HEK293 (cell line): ENCODE results near the gene GPATCH11.
A peak's percentile ranks its signal among the peaks of the same experiment; 100 is the strongest.

Experiments used
- BCL6B ChIP-seq: fragments of 450-650 bp; formaldehyde crosslinking; IDR thresholded peaks from 2 replicates; pipeline ENCODE4 v1.5.1; 2017; ENCODE audit warnings: missing biosample characterization, missing genetic modification characterization
- HOXA7 ChIP-seq: sonication (generic); formaldehyde crosslinking; IDR thresholded peaks from 2 replicates; pipeline ENCODE4 v1.8.1; 2022; ENCODE audit warnings: missing genetic modification reagents, borderline replicate concordance
- PRDM2 ChIP-seq: fragments of 450-650 bp; formaldehyde crosslinking; IDR thresholded peaks from 2 replicates; pipeline ENCODE4 v1.5.1; 2016; ENCODE audit warnings: missing biosample characterization, missing genetic modification characterization, borderline replicate concordance
- SCRT2 ChIP-seq: fragments of 450-650 bp; formaldehyde crosslinking; IDR thresholded peaks from 2 replicates; pipeline ENCODE4 v1.5.1; 2016; ENCODE audit warnings: missing biosample characterization, missing genetic modification characterization
- SETDB1 ChIP-seq: IDR thresholded peaks from one replicate; pipeline ENCODE4 v1.6.1; 2017; ENCODE audit warnings: mild to moderate bottlenecking, low read length, moderate library complexity, mixed read lengths; ENCODE audit not compliant: insufficient read length
- TSHZ1 ChIP-seq: fragments of 450-650 bp; formaldehyde crosslinking; IDR thresholded peaks from 2 replicates; pipeline ENCODE4 v1.5.1; 2016; ENCODE audit warnings: missing biosample characterization, missing genetic modification characterization, borderline replicate concordance
- YY2 ChIP-seq: fragments of 450-650 bp; formaldehyde crosslinking; IDR thresholded peaks from 2 replicates; pipeline ENCODE4 v1.5.1; 2016; ENCODE audit warnings: missing biosample characterization, missing genetic modification characterization
- ZBTB48 ChIP-seq: fragments of 450-650 bp; formaldehyde crosslinking; IDR thresholded peaks from 2 replicates; pipeline ENCODE4 v1.5.1; 2016; ENCODE audit warnings: missing biosample characterization, missing genetic modification characterization
- ZBTB8A ChIP-seq: fragments of 450-650 bp; formaldehyde crosslinking; IDR thresholded peaks from 2 replicates; pipeline ENCODE4 v1.5.1; 2016; ENCODE audit warnings: missing biosample characterization, missing genetic modification characterization
- ZFP37 ChIP-seq: fragments of 450-650 bp; formaldehyde crosslinking; IDR thresholded peaks from 2 replicates; pipeline ENCODE4 v1.5.1; 2016; ENCODE audit warnings: missing biosample characterization, missing genetic modification characterization
- ZNF140 ChIP-seq: fragments of 450-650 bp; formaldehyde crosslinking; IDR thresholded peaks from 2 replicates; pipeline ENCODE4 v1.5.1; 2016; ENCODE audit warnings: missing biosample characterization, missing genetic modification characterization
- ZNF155 ChIP-seq: fragments of 450-650 bp; formaldehyde crosslinking; IDR thresholded peaks from 2 replicates; pipeline ENCODE4 v1.5.1; 2016; ENCODE audit warnings: missing biosample characterization, missing genetic modification characterization
- ZNF174 ChIP-seq: fragments of 450-650 bp; formaldehyde crosslinking; IDR thresholded peaks from 2 replicates; pipeline ENCODE4 v1.5.0; 2017; ENCODE audit warnings: missing biosample characterization, mild to moderate bottlenecking, missing genetic modification characterization
- ZNF202 ChIP-seq: fragments of 450-650 bp; formaldehyde crosslinking; IDR thresholded peaks from 2 replicates; pipeline ENCODE4 v1.5.1; 2016; ENCODE audit warnings: missing biosample characterization, missing genetic modification characterization, borderline replicate concordance
- ZNF24 ChIP-seq: fragments of 450-650 bp; formaldehyde crosslinking; IDR thresholded peaks from 2 replicates; pipeline ENCODE4 v1.5.1; 2016; ENCODE audit warnings: missing biosample characterization, missing genetic modification characterization
- ZNF274 ChIP-seq, 2 experiments: fragments of 200-500 bp in 1 of 2; fragments of 450-650 bp in 1 of 2; sonication (Bioruptor generic) in 1 of 2; formaldehyde crosslinking in 1 of 2; IDR thresholded peaks; 2 replicates each; pipeline versions ENCODE4 v1.5.1 to v1.6.1; 2014 to 2016; ENCODE audit warnings: borderline replicate concordance in 1 of 2, inconsistent platforms in 1 of 2, low read length in 1 of 2, missing biosample characterization in 1 of 2, missing genetic modification characterization in 1 of 2
- ZNF621 ChIP-seq: fragments of 450-650 bp; formaldehyde crosslinking; IDR thresholded peaks from 2 replicates; pipeline ENCODE4 v1.5.1; 2017; ENCODE audit warnings: missing biosample characterization, missing genetic modification characterization
- ZNF654 ChIP-seq: fragments of 450-650 bp; formaldehyde crosslinking; IDR thresholded peaks from 2 replicates; pipeline ENCODE4 v1.5.1; 2016; ENCODE audit warnings: low read depth, missing biosample characterization, missing genetic modification characterization
- ZNF830 ChIP-seq: fragments of 450-650 bp; IDR thresholded peaks from 2 replicates; pipeline ENCODE4 v1.5.0; 2018; ENCODE audit warnings: missing biosample characterization, missing genetic modification characterization, low read depth, mild to moderate bottlenecking, moderate library complexity
- ZSCAN16 ChIP-seq: fragments of 450-650 bp; formaldehyde crosslinking; IDR thresholded peaks from 2 replicates; pipeline ENCODE4 v1.5.1; 2016; ENCODE audit warnings: missing biosample characterization, missing genetic modification characterization
- ZSCAN23 ChIP-seq: fragments of 450-650 bp; formaldehyde crosslinking; IDR thresholded peaks from 2 replicates; pipeline ENCODE4 v1.5.1; 2016; ENCODE audit warnings: missing biosample characterization, missing genetic modification characterization
- TF ChIP-seq, protein P1 (sequence below): fragments of 450-650 bp; formaldehyde crosslinking; IDR thresholded peaks from 2 replicates; pipeline ENCODE4; 2016; ENCODE audit warnings: missing biosample characterization, missing genetic modification characterization

The GPATCH11 gene

DNA sequence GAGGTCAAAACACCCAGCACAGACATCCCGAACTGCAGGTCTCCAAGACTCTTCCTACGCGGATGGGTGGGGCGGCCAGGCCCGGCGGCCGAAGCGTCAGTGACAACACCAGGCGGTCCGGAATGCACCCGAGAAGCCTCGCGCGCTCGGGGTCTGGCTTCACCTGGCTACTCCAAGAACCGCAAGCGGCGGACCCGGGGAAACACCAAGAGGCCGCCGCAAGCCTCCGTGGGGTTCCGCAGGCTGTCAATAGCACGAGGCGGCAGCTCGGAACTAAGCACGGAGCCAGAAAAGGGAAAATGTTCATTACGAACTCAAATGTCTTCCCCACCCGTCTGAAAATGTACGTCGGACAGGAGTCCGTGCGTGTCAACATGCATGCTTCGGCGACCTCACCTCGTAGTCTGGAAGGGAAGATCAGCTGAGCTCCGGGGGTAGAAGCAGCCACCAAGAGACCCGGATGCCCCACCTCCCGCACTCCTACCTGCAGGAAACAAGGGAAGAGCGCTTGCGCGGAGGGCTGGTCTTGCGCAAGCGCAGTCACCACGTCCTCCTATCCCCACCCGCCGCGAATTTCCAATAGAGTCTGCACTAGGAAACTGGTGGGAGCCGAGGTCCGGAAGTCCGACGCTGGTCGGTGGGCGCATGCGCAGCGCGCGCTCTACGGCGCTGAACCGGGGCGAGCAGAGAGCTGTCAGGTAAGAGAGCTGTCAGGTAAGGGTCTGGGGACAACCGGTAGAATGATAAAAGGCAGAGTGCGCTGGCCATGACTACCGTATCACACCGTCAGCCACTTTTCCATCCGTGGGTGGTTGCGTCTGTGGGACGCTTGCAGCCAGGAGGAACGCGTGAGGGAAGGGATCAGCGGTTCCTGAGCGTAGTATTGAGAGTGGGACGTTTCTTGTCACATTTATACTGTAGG, at the start of gene GPATCH11, which contains the start of gene HEATR5B (continued):
- TF ChIP-seq ZNF274 (IDR thresholded peaks at IDR 0.05; ENCODE audit: low read length) (no peak), ZNF274 (tag by site-specific recombination; IDR thresholded peaks at IDR 0.05; ENCODE audit: borderline replicate concordance) (no peak), ZSCAN23 (tag by site-specific recombination) (no peak), ZNF202 (tag by site-specific recombination) (no peak), ZNF140 (tag by site-specific recombination) (no peak), YY2 (tag by site-specific recombination) (no peak), PRDM2 (tag by site-specific recombination) (no peak), SCRT2 (tag by site-specific recombination) (no peak), ZFP37 (peak; percentile 56; the same call in 1 of the 2 replicates), ZNF155 (tag by site-specific recombination) (no peak), ZNF621 (no peak), ZNF24 (tag by site-specific recombination) (0 out of 2 replicates have a peak, but pooled peaks have one; percentile 29), ZBTB48 (no peak; the same call in 1 of the 2 replicates), TSHZ1 (tag by site-specific recombination) (no peak), HOXA7 (CRISPR knock-in tag) (no peak), ZNF174 (tag by site-specific recombination) (no peak), ZNF654 (tag by site-specific recombination) (no peak), ZSCAN16 (tag by site-specific recombination) (no peak), BCL6B (no peak), ZNF830 (tag by site-specific recombination) (no peak), ZBTB8A (tag by site-specific recombination) (no peak), SETDB1 (no peak)
- TF ChIP-seq, protein P1, sequence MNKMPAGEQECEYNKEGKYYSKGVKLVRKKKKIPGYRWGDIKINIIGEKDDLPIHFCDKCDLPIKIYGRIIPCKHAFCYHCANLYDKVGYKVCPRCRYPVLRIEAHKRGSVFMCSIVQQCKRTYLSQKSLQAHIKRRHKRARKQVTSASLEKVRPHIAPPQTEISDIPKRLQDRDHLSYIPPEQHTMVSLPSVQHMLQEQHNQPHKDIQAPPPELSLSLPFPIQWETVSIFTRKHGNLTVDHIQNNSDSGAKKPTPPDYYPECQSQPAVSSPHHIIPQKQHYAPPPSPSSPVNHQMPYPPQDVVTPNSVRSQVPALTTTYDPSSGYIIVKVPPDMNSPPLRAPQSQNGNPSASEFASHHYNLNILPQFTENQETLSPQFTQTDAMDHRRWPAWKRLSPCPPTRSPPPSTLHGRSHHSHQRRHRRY (tag by site-specific recombination): no peak
